Uterus (tissue), 2 donors: Measurements from ENCODE around the gene PLA2G5.

Experiments used
- CTCF ChIP-seq, 4 experiments: fragments of 200-600 bp in 2 of 4; fragments of 450-650 bp in 2 of 4; sonication (generic) in 2 of 4; IDR thresholded peaks; one replicate each; pipeline ENCODE4 v1.5.1; 2016 to 2019; ENCODE audit warnings: antibody characterized with exemption in 4 of 4, mild to moderate bottlenecking in 2 of 4, moderate library complexity in 1 of 4
- POLR2A ChIP-seq, 2 donors: fragments of 450-650 bp; IDR thresholded peaks; one replicate each; pipeline ENCODE4 v1.6.1; 2016; ENCODE audit warnings: antibody characterized with exemption in 2 of 2, mild to moderate bottlenecking in 1 of 2, moderate library complexity in 1 of 2

- TF ChIP-seq POLR2A (IDR thresholded peaks at IDR 0.05) (no peak), CTCF (IDR thresholded peaks at IDR 0.05) (no peak)
Measured at GRCh38 chr1:20031161-20031560, 38.8 kb upstream of the PLA2G5 start.
